HepG2 (cell line): Measurements from ENCODE around the gene SGF29. TPM values are rescaled to one million over a fixed set of nuclear protein-coding genes. Genes with fewer than 3 reads are reported as not detected.

Experiments
- ARHGAP35 ChIP-seq: sonication (generic); formaldehyde crosslinking; IDR thresholded peaks from 2 replicates; pipeline ENCODE4 v1.9.0; 2022; ENCODE audit warnings: mild to moderate bottlenecking, inconsistent platforms, moderate library complexity, missing genetic modification reagents, borderline replicate concordance
- ASH2L ChIP-seq: fragments of 300-600, 200-600 bp; sonication (generic); IDR thresholded peaks from 2 replicates; pipeline ENCODE4 v1.7.0; 2017; ENCODE audit warnings: low read depth, mild to moderate bottlenecking, moderate library complexity, mixed read lengths, low read length; ENCODE audit not compliant: insufficient read length
- ATF7 ChIP-seq, 2 experiments: fragments of 450-650 bp in 1 of 2; sonication (generic) in 1 of 2; formaldehyde crosslinking in 1 of 2; IDR thresholded peaks; 2 replicates each; pipeline versions ENCODE4 v1.4.0 to v1.6.1; 2016 to 2020; ENCODE audit warnings: antibody characterized with exemption in 1 of 2, mild to moderate bottlenecking in 1 of 2, missing genetic modification reagents in 1 of 2
- BORCS8-MEF2B ChIP-seq: sonication (generic); formaldehyde crosslinking; IDR thresholded peaks from 2 replicates; pipeline ENCODE4 v1.8.0; 2022; ENCODE audit warnings: mild to moderate bottlenecking, missing genetic modification reagents
- CEBPB ChIP-seq: IDR thresholded peaks from 2 replicates; pipeline ENCODE4 v1.6.1; 2011; ENCODE audit warnings: low read depth, low read length, improper control_type of control experiment, borderline replicate concordance
- DMAP1 ChIP-seq: IDR thresholded peaks from 2 replicates; pipeline ENCODE4 v1.6.1; 2016
- DZIP1 ChIP-seq: sonication (generic); formaldehyde crosslinking; IDR thresholded peaks from 2 replicates; pipeline ENCODE4 v1.5.0; 2020; ENCODE audit warnings: mild to moderate bottlenecking, missing genetic modification reagents
- FOSL1 ChIP-seq: sonication (generic); formaldehyde crosslinking; IDR thresholded peaks from 2 replicates; pipeline ENCODE4 v1.9.0; 2021; ENCODE audit warnings: missing genetic modification reagents, borderline replicate concordance
- HDAC2 ChIP-seq: sonication (generic); formaldehyde crosslinking; IDR thresholded peaks from 2 replicates; pipeline ENCODE4 v1.4.0; 2020; ENCODE audit warnings: missing genetic modification reagents
- IRF2 ChIP-seq: IDR thresholded peaks from 2 replicates; pipeline ENCODE4 v1.6.1; 2018; ENCODE audit warnings: missing genetic modification reagents, missing compliant biosample characterization
- KDM5B ChIP-seq: sonication (generic); formaldehyde crosslinking; IDR thresholded peaks from 2 replicates; pipeline ENCODE4 v1.4.0; 2020; ENCODE audit warnings: missing genetic modification reagents, mild to moderate bottlenecking, borderline replicate concordance
- MBNL3 ChIP-seq: fragments of 250-450 bp; sonication (Bioruptor Pico); conservative IDR thresholded peaks from 2 replicates; pipeline ENCODE4 v1.8.0; 2022; ENCODE audit warnings: mild to moderate bottlenecking, inconsistent platforms
- NR3C1 ChIP-seq: sonication (generic); formaldehyde crosslinking; IDR thresholded peaks from 2 replicates; pipeline ENCODE4 v1.4.0; 2020; ENCODE audit warnings: missing genetic modification reagents
- PRPF4 ChIP-seq: fragments of 200-400 bp; formaldehyde crosslinking; IDR thresholded peaks from 2 replicates; pipeline ENCODE4 v1.6.1; 2016; ENCODE audit warnings: low read length, low read depth; ENCODE audit not compliant: poor library complexity, severe bottlenecking
- RARA ChIP-seq: IDR thresholded peaks from 2 replicates; pipeline ENCODE4 v1.6.1; 2016; ENCODE audit warnings: missing genetic modification reagents, missing compliant biosample characterization
- RBFOX2 ChIP-seq: fragments of 200-400 bp; formaldehyde crosslinking; IDR thresholded peaks from 2 replicates; pipeline ENCODE4 v1.6.1; 2017; ENCODE audit warnings: low read depth, mild to moderate bottlenecking, low read length
- RNF2 ChIP-seq: fragments of 450-650 bp; conservative IDR thresholded peaks from 2 replicates; pipeline ENCODE4 v1.6.1; 2016; ENCODE audit warnings: low read depth
- SCMH1 ChIP-seq: sonication (generic); formaldehyde crosslinking; IDR thresholded peaks from 2 replicates; pipeline ENCODE4 v1.9.0; 2021; ENCODE audit warnings: missing genetic modification reagents, mild to moderate bottlenecking, borderline replicate concordance
- SMARCE1 ChIP-seq: fragments of 450-650 bp; IDR thresholded peaks from 2 replicates; pipeline ENCODE4 v1.6.1; 2017; ENCODE audit warnings: borderline replicate concordance
- SMYD3 ChIP-seq: sonication (generic); formaldehyde crosslinking; IDR thresholded peaks from 2 replicates; pipeline ENCODE4 v1.8.1; 2023; ENCODE audit warnings: mild to moderate bottlenecking, missing genetic modification reagents
- SP1 ChIP-seq, 2 experiments: fragments of 450-650 bp in 1 of 2; sonication (generic) in 1 of 2; formaldehyde crosslinking in 1 of 2; IDR thresholded peaks; 2 replicates each; pipeline versions ENCODE4 v1.4.0 to v1.6.1; 2016 to 2020; ENCODE audit warnings: missing genetic modification reagents in 1 of 2
- ZBTB46 ChIP-seq: sonication (generic); formaldehyde crosslinking; IDR thresholded peaks from 2 replicates; pipeline ENCODE4 v1.4.0; 2020; ENCODE audit warnings: mild to moderate bottlenecking, missing genetic modification reagents, borderline replicate concordance
- ZMYM2 ChIP-seq: sonication (generic); formaldehyde crosslinking; IDR thresholded peaks from 2 replicates; pipeline ENCODE4 v1.8.0; 2022; ENCODE audit warnings: mild to moderate bottlenecking, missing genetic modification reagents
- ZNF558 ChIP-seq: sonication (generic); formaldehyde crosslinking; IDR thresholded peaks from 2 replicates; pipeline ENCODE4 v1.9.0; 2022; ENCODE audit warnings: mild to moderate bottlenecking, missing genetic modification reagents, borderline replicate concordance
- ZNF570 ChIP-seq: sonication (generic); formaldehyde crosslinking; IDR thresholded peaks from 2 replicates; pipeline ENCODE4 v1.4.0; 2020; ENCODE audit warnings: mild to moderate bottlenecking, missing genetic modification reagents, borderline replicate concordance
- ZNF713 ChIP-seq: sonication (generic); formaldehyde crosslinking; IDR thresholded peaks from 2 replicates; pipeline ENCODE4 v1.4.0; 2020; ENCODE audit warnings: mild to moderate bottlenecking, missing genetic modification reagents
- polyA plus RNA-seq, 8 experiments: library from polyadenylated mRNA; depleted of rRNA in 3 of 8; stranded (reverse) in 7 of 8; unstranded in 1 of 8; fragments of >200 nt; fragmentation: Illumina TruSeq in 4 of 8; extraction: Trizol in 4 of 8; gene quantifications; 2 replicates each; pipeline versions ENCODE4 v1.2.1 to v1.2.3, GENCODE V29; 2011 to 2016; ENCODE audit warnings: low read depth in 4 of 8, missing spikeins in 1 of 8, mixed read lengths in 1 of 8; ENCODE audit not compliant: insufficient read depth in 1 of 8
- total RNA-seq, 5 experiments: library from RNA; depleted of rRNA; stranded (reverse); fragments of >200 nt; fragmentation: Illumina TruSeq; extraction: Trizol; gene quantifications; 2 replicates each; pipeline ENCODE4 v1.2.3, GENCODE V29; 2016; ENCODE audit warnings: low read depth in 1 of 5

Gene SGF29
- total and polyA plus RNA-seq, 2 of the 13 experiments (the other 11 are each of a cell fraction or from before 2014, with no cell fraction given): 5.0 to 29.4 TPM

GRCh38 chr16:28531777-28532744 lies 21.7 kb upstream of the SGF29 start (continued):
- TF ChIP-seq ZBTB46 (CRISPR knock-in tag) (no peak), ARHGAP35 (CRISPR knock-in tag) (no peak), DMAP1 (no peak), KDM5B (CRISPR knock-in tag) (peak; percentile 26; the same call in 1 of the 2 replicates), MBNL3 (CRISPR knock-in tag) (no peak), CEBPB (peak; percentile 42; the same call in 1 of the 2 replicates), HDAC2 (no peak), PRPF4 (no peak), BORCS8-MEF2B (CRISPR knock-in tag) (no peak), ASH2L (no peak), DZIP1 (no peak), SMARCE1 (no peak), SMYD3 (CRISPR knock-in tag) (no peak), SCMH1 (no peak), RNF2 (no peak), RARA (CRISPR knock-in tag) (peak; percentile 55; the same call in 1 of the 2 replicates), ZMYM2 (CRISPR knock-in tag) (no peak), NR3C1 (no peak), SP1 (IDR thresholded peaks at IDR 0.05) (no peak), SP1 (CRISPR knock-in tag; IDR thresholded peaks at IDR 0.05) (peak; percentile 36; the same call in 1 of the 2 replicates), ZNF570 (CRISPR knock-in tag) (no peak), FOSL1 (CRISPR knock-in tag) (no peak), ZNF558 (no peak), ZNF713 (CRISPR knock-in tag) (no peak), ATF7 (IDR thresholded peaks at IDR 0.05) (no peak), ATF7 (CRISPR knock-in tag; IDR thresholded peaks at IDR 0.05) (no peak), IRF2 (peak; percentile 62; the same call in 1 of the 2 replicates), RBFOX2 (no peak)
